Measurements from ENCODE around the gene DNLZ.

The DNLZ gene

DNA sequence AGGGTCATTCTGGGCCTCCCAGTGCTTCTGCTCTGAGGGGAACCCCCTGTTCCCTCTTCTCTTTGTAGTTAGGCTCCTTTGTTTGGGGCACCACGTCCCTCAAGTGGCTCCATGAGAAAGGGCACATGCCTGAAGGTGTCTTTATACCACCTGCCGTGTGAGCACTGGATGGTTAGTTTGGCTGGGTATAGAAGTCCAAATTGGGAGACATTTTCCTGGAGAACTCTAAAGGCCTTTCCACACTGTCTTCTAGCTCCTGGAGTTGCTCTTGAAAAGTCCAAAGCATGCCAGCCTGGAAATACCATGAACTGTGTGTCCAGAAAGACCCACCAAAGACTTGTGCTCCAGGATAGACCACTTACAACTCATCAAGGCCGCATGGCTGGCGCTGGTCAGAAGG lies 48.6 kb downstream of the DNLZ start:
- no peak for DNase-seq

DNA sequence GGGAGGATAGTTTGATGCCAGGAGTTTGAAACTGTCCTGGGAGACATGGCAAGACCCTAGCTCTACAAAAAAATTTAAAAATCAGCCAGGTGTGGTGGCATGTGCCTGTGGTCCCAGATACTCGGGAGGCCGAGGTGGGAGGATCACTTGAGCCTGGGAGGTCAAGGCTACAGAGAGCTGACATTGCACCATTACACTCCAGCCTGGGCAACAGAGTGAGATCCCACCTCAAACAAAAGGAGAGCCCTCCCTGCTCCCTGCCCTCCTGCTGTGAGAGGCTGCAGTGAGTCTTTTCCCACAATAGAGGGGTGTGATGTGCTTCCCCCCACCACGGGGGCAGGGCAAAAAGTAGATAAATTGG lies 49.5 kb downstream of the DNLZ start:
- DNase-seq: no peak

DNA sequence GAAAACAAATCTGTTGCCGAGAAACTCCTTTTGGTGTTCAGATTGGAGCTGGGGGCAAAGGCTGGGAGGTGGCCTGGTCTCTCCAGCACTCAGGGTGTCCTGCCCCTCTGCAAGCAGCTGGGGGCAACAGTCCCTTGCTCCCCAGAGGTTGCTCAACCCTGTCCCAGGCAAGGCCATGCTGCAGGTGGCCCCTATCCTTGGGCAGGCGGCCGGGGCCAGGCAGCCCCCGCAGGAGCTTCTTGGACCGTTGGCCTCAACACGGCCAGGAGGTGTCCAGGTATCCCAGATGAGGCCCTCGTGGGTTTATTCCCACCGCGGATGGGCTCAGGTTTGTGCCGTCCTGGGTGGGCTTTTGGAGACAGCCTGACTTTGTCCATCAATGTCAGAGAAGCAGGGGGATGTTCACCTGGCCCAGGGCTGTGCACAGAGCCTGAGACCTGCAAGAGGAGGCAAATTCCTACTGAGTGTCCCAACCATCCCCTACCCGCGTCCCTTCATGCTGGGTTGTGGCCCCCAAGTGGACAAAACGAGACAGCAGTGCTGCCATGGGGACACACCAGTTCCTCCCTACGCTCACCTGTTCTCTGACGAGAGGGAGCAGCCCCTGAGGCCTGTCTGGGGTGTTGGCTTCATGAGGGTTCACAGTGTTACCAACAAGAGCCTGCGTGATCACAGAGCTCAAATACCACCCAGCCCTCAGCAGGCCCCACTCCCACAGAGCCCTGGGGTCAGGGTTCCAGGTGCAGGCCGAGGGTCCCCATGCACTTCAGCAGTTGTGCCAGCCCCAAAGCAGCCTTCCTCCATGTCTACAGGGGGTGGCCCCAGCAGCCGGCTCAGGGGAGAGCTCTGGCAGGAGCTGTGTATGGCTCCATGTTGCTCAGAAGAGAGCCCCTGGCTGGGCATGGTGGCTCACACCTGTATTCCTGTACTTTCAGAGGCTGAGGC lies 50.2 kb downstream of the DNLZ start:
- DNase-seq: no peak

DNA sequence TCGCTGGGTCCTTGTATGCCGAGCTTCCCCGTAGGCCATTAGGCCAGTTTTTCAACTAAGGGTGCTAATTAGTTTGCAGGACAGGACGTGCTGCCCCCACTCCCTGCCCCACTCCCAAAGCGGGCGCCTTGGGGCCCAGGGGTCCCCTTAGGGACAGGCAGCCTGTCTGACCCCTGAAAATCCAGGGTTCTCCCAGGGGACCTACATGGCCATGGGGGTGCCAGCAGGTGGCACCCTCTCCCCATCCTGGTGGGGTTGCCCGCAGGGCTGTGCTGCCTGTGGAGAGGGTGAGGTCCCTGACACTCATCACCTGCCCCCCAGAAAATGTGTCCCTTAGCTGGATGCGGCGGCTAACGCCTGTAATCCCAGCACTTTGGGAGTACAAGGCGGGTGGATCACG lies 51.1 kb downstream of the DNLZ start:
- no peak for DNase-seq

DNA sequence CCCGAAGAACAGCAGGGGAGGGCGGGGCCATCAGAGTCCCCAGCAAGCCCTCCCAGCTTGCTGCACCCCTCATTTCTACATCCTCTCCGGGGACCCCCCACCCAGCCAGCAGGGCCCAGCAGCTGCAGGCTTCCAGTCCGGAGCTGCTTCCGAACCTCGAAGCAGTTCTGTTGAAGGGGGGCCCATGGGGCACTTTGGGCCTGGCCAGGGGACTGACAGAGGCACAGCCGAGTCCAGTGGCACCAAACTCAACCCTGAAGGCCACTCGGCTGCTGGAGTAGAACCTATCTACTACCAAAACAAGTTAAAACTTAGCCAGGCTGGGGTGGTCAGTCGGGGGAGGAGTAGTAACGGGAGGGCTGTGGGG lies 51.6 kb downstream of the DNLZ start:
- no peak for DNase-seq

DNA sequence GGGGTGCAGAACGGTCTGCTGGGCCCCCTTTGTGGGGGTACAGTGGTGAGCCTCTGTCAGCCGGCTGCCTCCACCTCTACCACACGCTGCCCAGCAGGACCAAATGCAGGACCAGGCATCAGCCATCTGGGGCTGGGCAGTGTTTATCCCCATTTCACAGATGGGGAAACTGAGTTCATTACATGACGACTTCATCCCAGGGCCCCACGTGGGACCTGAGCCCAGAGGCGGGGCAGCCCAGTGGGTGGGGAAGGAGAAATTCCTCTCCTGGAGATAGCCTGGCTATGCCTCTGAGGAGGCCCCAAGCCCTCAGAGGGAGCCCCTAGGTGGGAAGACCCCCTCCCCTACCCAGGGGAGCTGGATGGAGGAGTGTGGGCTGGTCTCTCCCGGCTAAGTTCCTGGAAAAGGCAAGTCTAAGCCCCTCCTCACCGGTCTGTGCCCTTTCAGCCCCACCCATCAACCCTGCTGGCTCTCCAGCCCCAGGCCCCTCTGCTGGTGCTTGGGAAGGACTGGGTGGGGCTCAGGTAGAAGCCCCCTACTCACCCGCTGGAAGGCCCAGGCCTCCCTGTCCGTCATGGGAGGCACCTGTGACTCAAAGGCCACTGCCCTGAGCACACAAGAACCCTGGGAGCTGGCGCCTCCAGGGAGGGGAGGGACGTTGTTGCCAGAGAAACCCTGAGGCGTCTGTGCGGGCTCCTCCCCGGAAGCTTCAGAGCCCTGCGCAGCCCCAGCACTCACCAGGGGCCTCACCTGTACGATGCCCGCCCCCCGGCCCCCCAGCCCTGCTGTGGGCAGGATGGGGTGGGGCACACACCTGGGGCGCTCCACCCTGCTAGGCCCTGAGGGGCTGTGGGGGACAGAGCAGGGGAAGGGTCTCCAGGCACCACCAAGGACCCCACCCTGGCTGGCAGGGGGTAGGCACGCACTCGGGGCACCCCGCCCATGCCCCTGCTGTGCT lies 52.2 kb downstream of the DNLZ start:
- peak; percentile 84 for DNase-seq

DNA sequence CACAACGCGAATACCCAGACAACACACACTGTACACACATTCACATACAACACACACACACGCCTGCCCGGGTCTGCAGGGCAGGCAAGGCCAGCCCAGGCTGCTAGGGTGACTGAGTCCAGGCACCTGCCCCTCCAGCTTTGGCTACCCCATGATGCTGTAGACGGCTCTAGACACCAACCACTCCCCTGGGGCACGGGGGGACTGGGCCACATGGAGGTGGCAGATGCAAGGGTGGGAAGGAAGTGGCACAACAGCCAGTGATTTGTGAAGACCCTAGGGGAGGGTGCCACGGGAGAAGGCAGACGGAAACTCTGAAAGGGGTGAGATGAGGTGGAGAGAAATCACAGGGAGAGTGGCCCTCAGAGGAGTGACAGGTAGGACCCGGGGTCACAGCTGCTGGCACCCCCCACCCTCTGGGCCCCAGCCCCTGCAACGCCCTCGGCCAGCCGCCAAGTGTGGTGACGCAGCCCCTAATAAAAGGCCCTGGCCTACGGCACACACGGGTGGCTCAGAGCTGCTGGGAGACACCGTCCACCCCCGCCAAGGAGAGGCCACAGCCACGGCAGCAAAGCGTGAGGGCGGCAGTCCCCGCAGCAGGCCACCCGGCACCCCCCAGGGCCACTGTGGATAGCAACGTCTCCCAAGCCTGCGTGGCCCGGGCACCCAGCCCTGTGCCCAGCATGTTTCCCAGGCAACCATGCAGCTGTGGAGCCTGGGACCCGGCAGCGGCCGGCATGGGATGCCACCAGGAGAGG lies 53.1 kb downstream of the DNLZ start:
- DNase-seq: peak; percentile 26

DNA sequence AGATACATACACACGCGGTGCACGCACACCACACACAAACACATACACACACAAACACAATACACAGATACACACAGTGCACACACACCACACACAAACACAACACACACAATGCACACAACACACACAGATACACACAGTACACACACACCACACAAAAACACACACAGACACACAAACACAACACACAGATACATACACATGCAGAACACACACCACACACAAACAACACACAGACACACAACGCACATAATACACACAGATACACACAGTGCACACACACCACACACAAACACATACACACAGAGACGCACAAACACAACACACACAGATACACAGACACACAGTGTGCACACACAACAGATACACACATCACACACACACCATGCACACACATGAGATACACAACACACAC lies 53.7 kb downstream of the DNLZ start:
- no peak for DNase-seq

Measured in NCI-H510A treated with DMSO at 0.1 percent for 48 hours (cell line).